ENCODE data around the gene ABHD12.

The ABHD12 gene

DNA sequence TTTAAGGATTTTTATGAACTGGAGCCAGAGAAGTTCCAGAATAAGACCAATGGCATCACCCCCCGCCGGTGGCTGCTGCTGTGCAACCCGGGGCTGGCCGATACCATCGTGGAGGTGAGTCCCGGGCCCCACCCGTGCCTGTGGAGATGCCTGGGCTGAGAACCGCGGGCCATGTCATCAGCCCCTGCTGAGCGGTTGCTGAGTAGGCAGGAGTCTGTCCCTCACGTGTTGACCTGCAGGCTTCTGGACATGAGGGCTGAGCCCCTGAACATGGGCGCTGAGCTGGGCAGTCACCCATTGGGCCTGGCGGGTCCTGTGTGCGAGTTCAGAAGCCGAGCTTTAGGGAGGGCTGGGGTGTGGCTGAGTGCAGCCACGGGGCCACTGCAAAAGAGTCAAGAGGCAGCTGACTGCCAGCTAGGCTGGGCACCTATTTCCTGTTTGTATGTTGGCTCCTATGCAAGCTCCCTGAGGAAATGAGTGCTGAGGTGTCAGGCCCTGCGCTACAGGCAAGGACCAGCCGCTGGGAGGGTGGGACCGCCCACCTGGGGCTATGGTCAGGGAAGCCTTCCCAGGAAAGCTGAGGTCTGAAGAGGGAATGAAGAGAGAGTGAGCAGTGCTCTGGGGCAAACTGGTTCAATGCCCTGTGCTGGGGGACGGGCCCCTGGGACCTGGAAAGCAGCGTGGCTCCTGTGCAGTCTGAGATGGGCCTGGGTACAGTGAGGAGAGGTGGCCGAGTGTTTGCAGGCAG lies 108.4 kb downstream of the ABHD12 start:
- no peak for DNase-seq (ENCODE audit: low read depth)
- no peak overlapping the region for H3K9ac ChIP-seq (ENCODE audit: low read length)
- peaks cover 98% of the 10 kb centered on the region for H3K36me3 ChIP-seq (ENCODE audit: control insufficient read depth, insufficient read depth, low read length, severe bottlenecking)
- no peaks in the 10 kb centered on the region for H3K27me3 ChIP-seq (replicated peaks; ENCODE audit: control insufficient read depth, insufficient read depth, low read length)
- H3K9me3 ChIP-seq (ENCODE audit: control insufficient read depth, low read length) = no peaks in the 10 kb centered on the region
- no peaks in the 10 kb centered on the region for H3K4me1 ChIP-seq (ENCODE audit: control insufficient read depth, insufficient read depth, low read length)
- H3K4me3 ChIP-seq (ENCODE audit: low read length) = no peak overlapping the region

DNA sequence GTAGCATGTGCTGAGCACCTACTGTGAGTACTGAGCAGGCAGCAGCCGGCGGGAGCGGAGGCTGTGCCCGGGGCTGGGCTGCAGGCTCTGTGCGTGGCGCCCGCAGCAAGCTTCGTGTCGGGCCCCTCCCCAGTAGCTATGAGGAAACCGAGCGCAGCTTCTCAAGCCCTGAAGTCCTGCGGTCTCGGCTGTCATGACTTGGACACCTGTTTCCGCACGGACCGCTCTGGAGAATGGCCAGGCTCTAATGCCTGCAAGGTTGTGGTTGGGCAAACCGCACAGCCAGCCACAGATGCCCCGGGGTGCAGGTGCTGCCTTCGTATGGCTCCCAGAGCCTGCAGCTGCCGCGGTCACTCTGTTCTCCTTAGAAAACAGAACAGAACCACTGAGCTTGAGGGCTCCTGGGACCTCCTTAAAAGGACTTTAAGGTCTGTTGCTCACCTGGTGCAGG lies 109.1 kb downstream of the ABHD12 start:
- no peak for DNase-seq (ENCODE audit: low read depth)
- Histone ChIP-seq H3K9ac (ENCODE audit: low read length) (no peak overlapping the region), H3K36me3 (ENCODE audit: control insufficient read depth, insufficient read depth, low read length, severe bottlenecking) (peaks cover 98% of the 10 kb centered on the region)

GRCh38 chr20:25280574-25281535 lies 109.8 kb downstream of the ABHD12 start:
- no peaks in the 10 kb centered on the region for H3K9me3 ChIP-seq (ENCODE audit: control insufficient read depth, low read length)
- peaks cover 100% of the 10 kb centered on the region for H3K36me3 ChIP-seq (ENCODE audit: control insufficient read depth, insufficient read depth, low read length, severe bottlenecking)
- H3K9ac ChIP-seq (ENCODE audit: low read length) = no peak overlapping the region
- H3K4me1 ChIP-seq (ENCODE audit: control insufficient read depth, insufficient read depth, low read length) = no peaks in the 10 kb centered on the region
- no peak overlapping the region for H3K4me3 ChIP-seq (ENCODE audit: low read length)
- DNase-seq (ENCODE audit: low read depth) = no peak
- no peaks in the 10 kb centered on the region for H3K27me3 ChIP-seq (replicated peaks; ENCODE audit: control insufficient read depth, insufficient read depth, low read length)

More for the DNA sequence above, 109.1 kb downstream of the ABHD12 start:
- Histone ChIP-seq H3K27me3 (replicated peaks; ENCODE audit: control insufficient read depth, insufficient read depth, low read length) (no peaks in the 10 kb centered on the region), H3K4me1 (ENCODE audit: control insufficient read depth, insufficient read depth, low read length) (no peaks in the 10 kb centered on the region), H3K9me3 (ENCODE audit: control insufficient read depth, low read length) (no peaks in the 10 kb centered on the region), H3K4me3 (ENCODE audit: low read length) (no peak overlapping the region)

GRCh38 chr20:25280051-25280573 lies 110.5 kb downstream of the ABHD12 start:
- H3K4me1 ChIP-seq (ENCODE audit: control insufficient read depth, insufficient read depth, low read length) = no peaks in the 10 kb centered on the region

GRCh38 chr20:25279403-25279802 lies 111.2 kb downstream of the ABHD12 start:
- no peaks in the 10 kb centered on the region for H3K27me3 ChIP-seq (replicated peaks; ENCODE audit: control insufficient read depth, insufficient read depth, low read length)
- H3K36me3 ChIP-seq (ENCODE audit: control insufficient read depth, insufficient read depth, low read length, severe bottlenecking) = peaks cover 98% of the 10 kb centered on the region
- no peak overlapping the region for H3K4me3 ChIP-seq (ENCODE audit: low read length)
- no peaks in the 10 kb centered on the region for H3K4me1 ChIP-seq (ENCODE audit: control insufficient read depth, insufficient read depth, low read length)
- H3K9me3 ChIP-seq (ENCODE audit: control insufficient read depth, low read length) = no peaks in the 10 kb centered on the region
- no peak for DNase-seq (ENCODE audit: low read depth)
- H3K9ac ChIP-seq (ENCODE audit: low read length) = no peak overlapping the region

More at GRCh38 chr20:25280051-25280573, 110.5 kb downstream of the ABHD12 start:
- Histone ChIP-seq H3K9ac (ENCODE audit: low read length) (no peak overlapping the region), H3K9me3 (ENCODE audit: control insufficient read depth, low read length) (no peaks in the 10 kb centered on the region), H3K4me3 (ENCODE audit: low read length) (no peak overlapping the region), H3K27me3 (replicated peaks; ENCODE audit: control insufficient read depth, insufficient read depth, low read length) (no peaks in the 10 kb centered on the region), H3K36me3 (ENCODE audit: control insufficient read depth, insufficient read depth, low read length, severe bottlenecking) (peaks cover 98% of the 10 kb centered on the region)
- no peak for DNase-seq (ENCODE audit: low read depth)

- Histone ChIP-seq H3K4me1 (ENCODE audit: control insufficient read depth, insufficient read depth, low read length) (no peaks in the 10 kb centered on the region), H3K9me3 (ENCODE audit: control insufficient read depth, low read length) (no peaks in the 10 kb centered on the region), H3K4me3 (ENCODE audit: low read length) (no peak overlapping the region), H3K27me3 (replicated peaks; ENCODE audit: control insufficient read depth, insufficient read depth, low read length) (no peaks in the 10 kb centered on the region), H3K36me3 (ENCODE audit: control insufficient read depth, insufficient read depth, low read length, severe bottlenecking) (peaks cover 98% of the 10 kb centered on the region), H3K9ac (ENCODE audit: low read length) (no peak overlapping the region)
- no peak for DNase-seq (ENCODE audit: low read depth)
Observed at GRCh38 chr20:25278636-25279361, 111.8 kb downstream of the ABHD12 start.

DNA sequence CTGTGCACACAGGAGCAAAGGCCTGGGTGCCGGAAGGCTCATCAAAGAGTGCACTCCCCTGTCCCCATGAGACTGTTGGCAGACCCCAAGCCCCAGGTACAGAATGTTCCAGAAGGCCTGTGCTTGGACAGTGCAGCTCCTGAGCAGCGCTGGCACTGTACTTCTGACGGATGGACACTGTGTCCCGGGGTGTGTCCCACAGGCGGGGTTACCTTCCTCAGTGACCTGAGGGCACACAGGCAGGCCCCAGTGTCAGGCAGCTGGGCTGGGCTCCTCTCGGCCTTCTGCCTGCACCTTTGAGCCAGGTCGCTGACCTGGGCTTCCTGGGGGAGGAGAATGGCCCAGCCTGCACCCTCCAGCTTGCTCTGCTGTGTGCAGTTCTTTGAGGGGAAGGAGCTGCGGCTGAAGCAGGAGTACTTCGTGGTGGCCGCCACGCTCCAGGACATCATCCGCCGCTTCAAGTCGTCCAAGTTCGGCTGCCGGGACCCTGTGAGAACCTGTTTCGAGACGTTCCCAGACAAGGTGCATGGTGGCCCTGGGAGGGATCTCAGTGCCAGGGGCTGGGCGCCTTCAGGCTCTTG lies 112.6 kb downstream of the ABHD12 start:
- Histone ChIP-seq H3K4me3 (ENCODE audit: low read length) (no peak overlapping the region), H3K36me3 (ENCODE audit: control insufficient read depth, insufficient read depth, low read length, severe bottlenecking) (peaks cover 97% of the 10 kb centered on the region), H3K9me3 (ENCODE audit: control insufficient read depth, low read length) (no peaks in the 10 kb centered on the region), H3K4me1 (ENCODE audit: control insufficient read depth, insufficient read depth, low read length) (peaks cover 6% of the 10 kb centered on the region), H3K27me3 (replicated peaks; ENCODE audit: control insufficient read depth, insufficient read depth, low read length) (no peaks in the 10 kb centered on the region), H3K9ac (ENCODE audit: low read length) (no peak overlapping the region)
- DNase-seq (ENCODE audit: low read depth) = no peak

DNA sequence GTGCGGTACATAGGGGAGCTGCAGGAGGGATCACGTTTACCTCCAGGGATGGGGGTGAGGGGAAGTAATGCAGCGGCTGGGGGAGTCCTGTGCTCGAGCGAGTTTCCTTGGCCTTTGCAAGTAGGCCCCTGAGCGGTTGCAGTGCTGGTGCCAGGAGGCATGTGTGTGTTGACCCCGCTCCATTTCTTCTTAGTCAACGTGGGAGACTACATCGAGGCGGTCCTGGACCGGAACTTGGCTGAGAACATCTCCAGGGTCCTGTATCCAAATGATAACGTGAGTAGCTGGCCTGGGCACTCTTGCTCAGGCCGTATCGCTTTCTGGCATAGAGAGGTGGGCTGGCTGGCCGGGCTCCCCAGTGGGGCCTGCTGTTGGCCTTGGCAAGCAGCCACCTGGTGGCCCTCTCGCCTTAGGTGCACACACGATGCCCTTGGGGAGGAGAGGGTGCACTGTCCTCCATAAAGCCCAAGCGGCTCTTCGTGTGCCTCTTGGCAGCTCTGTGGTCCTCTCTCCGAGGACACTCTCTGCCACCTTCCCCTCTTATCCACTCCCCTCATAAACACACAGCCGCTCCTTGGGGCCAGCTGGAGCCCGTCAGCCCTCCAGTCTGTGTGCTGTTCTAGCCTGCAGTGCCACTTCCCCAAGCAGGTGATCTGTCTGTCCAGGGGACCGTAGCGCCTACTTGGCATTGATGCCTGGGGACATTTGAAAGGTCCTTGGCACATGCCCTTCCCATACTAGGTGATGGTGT lies 113.4 kb downstream of the ABHD12 start:
- no peak overlapping the region for H3K4me3 ChIP-seq (ENCODE audit: low read length)
- no peaks in the 10 kb centered on the region for H3K9me3 ChIP-seq (ENCODE audit: control insufficient read depth, low read length)
- peaks cover 10% of the 10 kb centered on the region for H3K4me1 ChIP-seq (ENCODE audit: control insufficient read depth, insufficient read depth, low read length)
- DNase-seq (ENCODE audit: low read depth) = no peak
- H3K36me3 ChIP-seq (ENCODE audit: control insufficient read depth, insufficient read depth, low read length, severe bottlenecking) = peaks cover 97% of the 10 kb centered on the region
- no peaks in the 10 kb centered on the region for H3K27me3 ChIP-seq (replicated peaks; ENCODE audit: control insufficient read depth, insufficient read depth, low read length)
- H3K9ac ChIP-seq (ENCODE audit: low read length) = no peak overlapping the region

DNA sequence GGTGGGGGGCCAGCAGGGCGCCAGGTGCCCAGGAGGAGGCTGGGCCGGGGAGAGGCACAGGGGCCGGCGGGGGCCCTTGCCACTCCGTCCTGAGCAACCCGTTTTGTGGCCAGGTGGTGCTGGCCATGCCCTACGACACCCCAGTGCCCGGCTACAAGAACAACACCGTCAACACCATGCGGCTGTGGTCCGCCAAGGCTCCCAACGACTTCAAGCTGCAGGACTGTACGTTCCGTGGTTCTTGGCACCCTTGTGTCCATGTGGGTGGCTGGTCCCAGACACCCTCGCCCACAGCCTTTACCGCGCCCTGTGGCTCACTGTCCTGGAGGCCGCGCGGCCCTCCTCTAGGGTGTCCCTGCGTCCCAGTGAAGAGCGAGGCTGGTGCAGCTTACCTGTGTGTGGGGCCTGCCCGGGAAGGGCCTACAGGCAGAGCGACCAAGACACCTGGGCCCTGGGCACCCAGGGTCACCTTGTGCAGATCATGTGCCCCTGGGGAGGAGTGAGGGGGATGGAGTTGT lies 114.0 kb downstream of the ABHD12 start:
- Histone ChIP-seq H3K4me3 (ENCODE audit: low read length) (no peak overlapping the region), H3K27me3 (replicated peaks; ENCODE audit: control insufficient read depth, insufficient read depth, low read length) (no peaks in the 10 kb centered on the region), H3K36me3 (ENCODE audit: control insufficient read depth, insufficient read depth, low read length, severe bottlenecking) (peaks cover 98% of the 10 kb centered on the region), H3K9ac (ENCODE audit: low read length) (no peak overlapping the region), H3K9me3 (ENCODE audit: control insufficient read depth, low read length) (no peaks in the 10 kb centered on the region), H3K4me1 (ENCODE audit: control insufficient read depth, insufficient read depth, low read length) (peaks cover 10% of the 10 kb centered on the region)
- no peak for DNase-seq (ENCODE audit: low read depth)

Data from adipocyte (in vitro differentiated cells).